Erythroblast (primary cell): Measurements from ENCODE around the gene MAPK14.
"Not testable (repeated sequence)": the region's sequence is repeated elsewhere in the genome, so short reads cannot be mapped to it uniquely, and the experiment has no call there.

Experiments
- DNase-seq, 2 experiments: peaks; one replicate each; lab custom pipeline; 2025; lab: John Stamatoyannopoulos, UW
- GATA1 ChIP-seq: IDR thresholded peaks from 2 replicates; pipeline ENCODE4 v1.6.1; 2011; ENCODE audit warnings: low read depth, mild to moderate bottlenecking, control low read depth, low read length, moderate library complexity
- POLR2A ChIP-seq: IDR thresholded peaks from 2 replicates; pipeline ENCODE4 v1.6.1; 2011; ENCODE audit warnings: mild to moderate bottlenecking, low read length

The MAPK14 gene

DNA sequence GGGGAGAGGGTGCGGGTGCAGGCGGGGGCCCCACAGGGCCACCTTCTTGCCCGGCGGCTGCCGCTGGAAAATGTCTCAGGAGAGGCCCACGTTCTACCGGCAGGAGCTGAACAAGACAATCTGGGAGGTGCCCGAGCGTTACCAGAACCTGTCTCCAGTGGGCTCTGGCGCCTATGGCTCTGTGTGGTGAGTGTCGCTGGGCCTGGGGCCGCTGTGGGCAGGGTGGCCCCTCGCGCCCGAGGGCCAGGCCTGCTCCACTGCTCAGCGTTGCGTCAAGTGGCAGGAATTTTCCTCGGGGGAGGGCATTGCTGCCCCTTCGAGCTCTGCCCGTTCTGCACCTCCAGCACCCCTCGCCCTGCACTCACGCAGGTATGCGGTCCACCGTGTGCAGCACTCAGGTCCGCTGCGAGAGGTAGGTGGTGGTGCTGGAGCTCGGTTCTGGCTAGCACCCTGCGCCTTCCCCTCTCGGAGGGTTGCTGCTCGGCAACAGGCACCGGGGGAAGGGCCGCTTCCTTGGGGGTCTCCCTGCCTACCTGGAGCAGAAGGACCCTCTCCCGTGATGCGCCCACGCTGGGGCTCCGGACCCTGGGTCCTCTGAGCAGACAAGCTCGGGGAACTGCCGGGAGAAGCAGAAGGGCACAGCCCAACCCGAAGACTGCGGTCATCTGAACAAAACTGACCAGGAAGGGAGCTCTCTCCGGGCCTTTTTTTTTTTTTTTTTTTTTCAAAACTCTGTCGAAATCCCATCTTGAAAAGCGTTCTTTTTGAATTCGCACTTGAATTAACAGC is 674 bp downstream of the MAPK14 start:
- TF ChIP-seq POLR2A (no peak), GATA1 (no peak)
- peak; percentile 78 to 86 for DNase-seq

DNA sequence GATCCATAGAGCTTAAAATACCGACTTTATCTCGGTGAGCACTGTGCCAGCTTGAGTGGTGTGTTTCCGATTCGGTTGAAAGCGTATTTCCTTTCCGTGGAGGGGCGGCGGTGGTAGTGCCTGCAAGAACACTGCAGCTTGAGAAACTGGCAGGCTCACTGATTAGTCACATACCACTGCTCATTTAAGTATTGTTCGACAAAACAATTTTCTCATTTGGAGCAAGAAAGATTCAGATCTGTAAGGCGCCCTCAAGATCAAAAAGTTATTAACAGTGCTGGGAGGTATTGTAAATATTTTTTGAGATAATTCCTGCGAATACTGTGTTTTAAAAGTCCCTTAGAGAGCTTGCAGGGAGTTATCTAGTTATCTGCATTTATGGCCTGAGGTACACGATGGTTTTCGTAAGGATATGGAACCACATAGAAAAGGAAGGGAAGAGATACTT is 1.3 kb downstream of the MAPK14 start:
- TF ChIP-seq GATA1, result no peak
- TF ChIP-seq POLR2A, result peak; percentile 54

DNA sequence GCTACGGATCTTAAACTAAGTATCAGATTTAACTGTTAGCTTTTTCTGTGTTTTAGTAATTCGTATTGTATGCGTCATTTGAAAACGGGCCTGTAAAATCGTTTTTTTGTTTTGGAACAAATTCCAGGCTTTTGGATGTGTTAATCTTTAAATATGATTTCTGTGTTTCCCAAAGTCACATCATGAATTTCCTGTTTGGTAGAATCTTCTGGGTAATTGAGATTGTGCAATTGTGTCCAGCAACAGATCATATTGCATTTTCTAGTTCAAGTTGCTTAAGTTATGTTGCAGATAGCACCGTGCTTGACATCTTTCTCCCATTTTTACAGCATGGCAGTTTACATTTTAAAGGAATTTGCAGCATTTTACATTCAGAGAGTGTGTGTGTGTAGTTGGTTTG is 1.9 kb downstream of the MAPK14 start:
- no peak for TF ChIP-seq POLR2A
- TF ChIP-seq GATA1, result no peak
- DNase-seq, result peak; percentile 66 to 75

More for the DNA sequence above, 1.3 kb downstream of the MAPK14 start:
- DNase-seq, result peak; percentile 90 to 91

DNA sequence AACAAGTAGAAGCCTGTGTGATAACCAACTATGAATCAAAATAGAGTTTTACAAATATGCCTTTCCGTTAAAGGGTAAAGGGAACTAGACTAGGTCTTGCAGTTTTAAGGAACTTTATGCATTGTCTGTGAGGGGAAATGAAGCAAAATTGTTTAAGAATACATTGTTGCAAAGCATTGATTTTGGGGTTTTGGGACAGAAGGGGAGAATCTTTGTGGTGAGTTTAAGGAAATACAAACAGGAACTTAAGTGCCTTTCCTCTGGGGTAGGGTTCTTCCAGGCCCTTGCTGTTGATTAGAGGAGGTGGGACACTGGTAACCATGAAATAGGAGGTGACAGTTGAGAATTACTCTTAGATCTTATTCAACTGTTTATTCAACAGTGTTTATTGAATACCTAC is 4.7 kb downstream of the MAPK14 start:
- DNase-seq, result no peak
- TF ChIP-seq POLR2A, result no peak
- TF ChIP-seq GATA1, result no peak

DNA sequence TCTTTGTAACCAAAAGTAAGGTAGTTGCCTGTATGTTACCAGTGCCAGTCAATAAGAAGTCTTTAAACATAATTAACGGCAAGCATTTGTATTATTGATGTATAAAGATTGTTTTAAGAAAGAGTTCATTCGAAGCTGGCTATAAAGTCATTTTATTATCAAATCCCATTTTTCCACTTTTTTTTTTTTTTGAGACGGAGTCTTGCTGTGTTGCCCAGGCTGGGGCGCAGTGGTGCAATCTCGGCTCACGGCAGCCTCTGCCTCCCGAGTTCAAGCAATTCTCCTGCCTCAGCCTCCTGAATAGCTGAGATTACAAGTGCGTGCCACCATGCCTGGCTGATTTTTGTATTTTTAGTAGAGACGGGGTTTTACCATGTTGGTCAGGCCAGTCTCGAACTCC is 5.5 kb downstream of the MAPK14 start:
- not testable (repeated sequence) for DNase-seq

DNA sequence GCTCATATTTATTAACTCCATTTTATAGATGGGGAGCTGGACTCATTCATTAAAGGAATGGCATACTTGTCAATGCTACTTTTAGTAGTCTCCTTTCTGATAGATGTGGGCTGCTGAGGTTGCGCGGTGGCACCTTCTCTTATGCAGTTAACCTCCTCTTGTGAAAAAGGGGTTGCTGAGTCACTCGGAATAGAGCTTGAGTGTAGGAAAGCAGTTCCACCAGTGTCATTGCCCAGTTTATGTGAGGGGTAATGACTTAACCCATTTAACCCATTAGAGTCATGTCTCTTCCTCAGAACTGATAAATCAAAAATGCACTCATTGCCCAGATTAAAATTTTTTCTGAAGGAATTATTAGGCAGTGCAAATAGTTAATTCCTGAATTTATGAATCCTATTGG is 6.3 kb downstream of the MAPK14 start:
- TF ChIP-seq POLR2A (no peak), GATA1 (no peak)
- peak; percentile 29 to 59 for DNase-seq

DNA sequence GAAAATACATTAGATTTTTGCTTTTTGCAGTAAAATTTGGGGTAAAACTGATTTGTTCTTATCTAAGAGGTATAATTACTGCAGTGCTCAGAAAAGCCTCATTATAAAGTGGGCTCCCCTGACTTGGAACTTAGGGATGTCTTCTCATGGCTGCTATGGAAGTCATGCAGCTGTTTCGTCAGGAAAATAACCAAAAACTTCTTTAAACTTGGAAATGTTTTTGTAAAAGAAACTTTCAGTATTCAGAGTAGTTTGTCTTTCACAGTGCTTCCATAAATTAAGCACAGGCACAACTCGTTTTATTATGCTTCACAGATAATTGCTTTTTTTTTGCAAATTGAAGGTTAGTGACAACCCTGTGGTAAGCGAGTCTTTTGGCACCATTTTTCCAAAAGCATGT is 6.8 kb downstream of the MAPK14 start:
- no peak for DNase-seq
- TF ChIP-seq POLR2A (no peak), GATA1 (no peak)

DNA sequence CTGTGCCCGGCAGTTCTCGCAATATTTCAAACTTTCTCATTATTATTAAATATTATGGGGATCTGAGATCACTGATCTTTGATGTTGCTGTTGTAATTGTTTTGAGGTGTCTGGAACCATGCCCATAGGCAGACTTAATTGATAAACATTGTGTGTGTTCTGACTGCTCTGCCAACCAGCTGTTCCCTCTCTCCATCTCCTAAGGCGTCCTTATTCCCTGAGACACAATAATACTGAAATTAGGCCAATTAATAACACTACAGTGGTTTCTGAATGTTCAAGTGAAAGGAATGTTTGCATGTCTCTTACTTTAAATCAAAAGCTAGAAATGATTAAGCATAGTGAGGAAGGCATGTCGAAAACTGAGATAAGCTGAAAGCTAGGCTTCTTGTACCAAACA is 7.6 kb downstream of the MAPK14 start:
- no peak for TF ChIP-seq GATA1
- TF ChIP-seq POLR2A, result no peak
- DNase-seq, result no peak

DNA sequence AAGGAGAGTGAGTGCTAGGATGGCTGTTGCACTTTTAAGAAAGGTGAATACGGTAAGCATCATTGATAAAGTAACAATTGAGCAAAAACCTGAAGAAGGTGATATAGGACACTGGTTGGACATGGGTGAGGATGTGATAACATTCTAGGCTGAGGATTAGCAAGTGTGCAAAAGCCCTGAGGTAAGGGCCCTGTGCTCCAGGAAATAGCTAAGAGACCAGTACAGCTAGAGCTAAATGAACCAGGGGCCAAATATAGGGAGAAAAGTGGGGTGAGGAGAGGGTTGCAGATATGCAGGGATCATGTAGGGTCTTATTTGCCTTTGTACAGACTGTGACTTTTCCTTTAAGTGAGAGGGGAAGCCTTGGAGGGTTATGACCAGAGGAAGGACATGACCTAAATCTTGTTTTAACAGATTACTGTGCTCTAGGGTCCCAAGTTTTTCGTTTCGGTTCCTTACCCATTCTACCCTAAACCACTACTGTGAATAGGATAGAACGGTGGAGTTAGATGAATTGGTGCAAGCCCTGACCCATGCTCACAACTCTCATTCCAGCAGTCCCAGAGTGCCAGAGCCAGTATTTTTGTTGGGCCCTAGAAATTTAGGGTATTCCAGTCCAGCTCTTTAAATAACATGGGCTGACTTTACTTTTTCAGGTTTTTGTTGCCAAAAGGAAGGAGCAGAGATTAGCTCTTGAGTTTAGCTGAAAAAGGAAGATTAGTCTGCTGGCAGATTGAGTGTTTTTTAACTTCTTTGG is 10.7 kb downstream of the MAPK14 start:
- no peak for DNase-seq
- no peak for TF ChIP-seq GATA1
- TF ChIP-seq POLR2A, result no peak

DNA sequence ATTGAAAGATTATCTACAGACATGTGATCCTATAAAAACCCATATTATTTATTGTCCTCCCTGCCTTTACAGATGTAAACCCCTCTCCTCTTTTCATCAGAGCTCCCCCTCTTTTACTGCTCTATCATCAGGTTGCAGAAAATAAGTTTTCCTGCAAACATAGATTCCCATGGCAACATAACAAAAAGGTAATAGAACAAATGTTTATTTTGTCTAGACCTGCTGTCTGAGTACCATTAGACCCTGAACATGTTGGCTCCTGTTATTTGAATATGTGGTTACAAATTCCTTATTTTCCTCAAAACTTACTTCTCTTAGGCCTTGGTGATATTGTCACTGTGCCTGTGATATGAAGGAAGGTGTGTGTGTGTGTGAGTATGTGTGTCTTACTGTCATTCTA is 11.5 kb downstream of the MAPK14 start:
- DNase-seq, result no peak

DNA sequence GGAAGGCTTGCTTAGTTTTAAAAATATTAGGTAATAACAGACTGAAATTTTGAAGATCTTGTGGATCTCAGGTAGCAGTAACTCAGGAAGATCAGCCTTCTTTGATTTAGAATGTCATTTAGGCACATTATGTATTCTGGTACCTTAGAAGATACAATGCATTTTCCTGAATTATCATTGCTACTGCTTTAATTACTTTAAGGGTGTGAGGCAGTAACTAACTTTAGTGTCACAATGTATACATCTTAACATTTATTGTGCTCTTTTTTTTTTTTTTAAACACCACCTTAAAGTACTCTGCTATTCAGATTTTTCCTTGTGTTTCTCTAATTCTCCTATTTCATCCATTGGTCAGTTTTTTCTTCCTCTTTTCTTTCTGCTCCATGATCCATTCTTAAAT is 13.3 kb downstream of the MAPK14 start:
- DNase-seq, result no peak
- no peak for TF ChIP-seq POLR2A
- no peak for TF ChIP-seq GATA1

More for the DNA sequence above, 11.5 kb downstream of the MAPK14 start:
- no peak for TF ChIP-seq POLR2A
- no peak for TF ChIP-seq GATA1

DNA sequence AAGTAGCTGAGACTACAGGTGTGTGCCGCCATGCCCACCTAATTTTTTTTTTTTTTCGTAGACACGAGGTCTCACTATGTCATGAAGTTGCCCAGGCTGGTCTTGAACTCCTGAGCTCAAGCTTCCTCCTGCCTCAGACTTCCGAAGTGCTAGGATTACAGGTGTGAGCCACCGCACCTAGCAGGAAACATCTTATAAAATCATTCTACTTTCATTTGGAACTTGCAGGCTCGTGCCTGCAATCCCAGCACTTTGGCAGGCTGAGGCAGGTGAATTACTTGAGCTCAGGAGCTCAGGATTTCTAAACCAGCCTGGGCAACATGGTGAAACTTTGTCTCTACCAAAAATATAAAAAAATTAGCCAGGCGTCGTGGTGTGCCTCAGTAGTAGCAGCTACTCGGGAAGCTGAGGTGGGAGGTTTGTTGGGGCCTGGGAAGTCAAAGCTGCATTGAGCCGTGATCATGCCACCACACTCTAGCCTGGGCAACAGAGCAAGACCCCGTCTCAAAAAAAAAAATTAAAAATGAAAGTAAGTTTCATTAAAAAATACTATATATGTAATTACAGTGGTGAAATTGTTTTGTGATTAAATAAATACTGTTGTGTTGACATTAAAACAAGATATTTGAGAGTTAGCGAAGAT is 15.1 kb downstream of the MAPK14 start:
- no peak for TF ChIP-seq POLR2A
- TF ChIP-seq GATA1, result no peak
- DNase-seq, result no peak

DNA sequence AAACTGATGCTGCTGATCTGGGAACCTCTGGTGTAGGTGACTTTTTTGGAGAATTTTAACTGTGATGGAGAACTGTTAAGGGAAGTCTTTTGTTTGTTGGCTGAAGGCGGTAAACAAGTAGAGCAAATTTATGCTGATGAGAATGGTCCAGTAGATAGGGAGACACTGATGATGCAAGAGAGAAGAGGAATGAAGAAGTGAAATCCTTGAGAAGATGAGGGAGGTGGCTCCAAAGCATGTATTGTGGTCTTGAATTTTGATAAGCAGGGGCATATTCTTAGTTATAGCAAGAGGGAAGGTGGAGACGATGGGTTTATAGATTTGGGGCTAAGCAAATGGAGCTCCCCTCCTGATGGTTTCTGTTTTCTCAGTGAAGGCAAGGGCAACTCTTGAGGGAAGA is 22.0 kb downstream of the MAPK14 start:
- TF ChIP-seq POLR2A, result no peak
- no peak for TF ChIP-seq GATA1
- DNase-seq, result peak in 1 of 2 experiments; percentile 29

DNA sequence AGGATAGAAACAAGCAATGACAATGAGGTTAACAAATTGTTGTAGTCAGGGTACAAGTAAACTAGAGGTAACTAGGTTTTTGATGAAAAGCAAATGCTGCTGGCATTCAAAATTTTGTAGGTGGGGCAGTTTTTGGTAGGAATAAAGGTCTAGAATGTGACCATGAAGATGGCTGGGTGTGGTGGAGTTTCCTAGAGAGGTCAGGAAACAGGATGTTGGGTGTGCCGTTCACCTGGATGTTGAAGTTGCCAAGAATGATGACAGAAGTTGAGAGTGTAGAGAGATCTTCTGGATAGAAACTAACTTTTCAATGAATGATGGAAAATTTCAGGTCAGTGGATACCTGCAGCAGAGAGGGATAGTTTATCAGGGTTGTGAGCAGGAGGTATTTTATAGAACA is 22.7 kb downstream of the MAPK14 start:
- TF ChIP-seq POLR2A (no peak), GATA1 (no peak)
- no peak for DNase-seq
